NCI-H510A treated with DMSO at 0.1 percent for 48 hours (cell line): Measurements from ENCODE around the gene ABCD3.

Experiments
- DNase-seq: peaks from one replicate; lab custom pipeline; 2025; lab: John Stamatoyannopoulos, UW

Gene ABCD3

DNA sequence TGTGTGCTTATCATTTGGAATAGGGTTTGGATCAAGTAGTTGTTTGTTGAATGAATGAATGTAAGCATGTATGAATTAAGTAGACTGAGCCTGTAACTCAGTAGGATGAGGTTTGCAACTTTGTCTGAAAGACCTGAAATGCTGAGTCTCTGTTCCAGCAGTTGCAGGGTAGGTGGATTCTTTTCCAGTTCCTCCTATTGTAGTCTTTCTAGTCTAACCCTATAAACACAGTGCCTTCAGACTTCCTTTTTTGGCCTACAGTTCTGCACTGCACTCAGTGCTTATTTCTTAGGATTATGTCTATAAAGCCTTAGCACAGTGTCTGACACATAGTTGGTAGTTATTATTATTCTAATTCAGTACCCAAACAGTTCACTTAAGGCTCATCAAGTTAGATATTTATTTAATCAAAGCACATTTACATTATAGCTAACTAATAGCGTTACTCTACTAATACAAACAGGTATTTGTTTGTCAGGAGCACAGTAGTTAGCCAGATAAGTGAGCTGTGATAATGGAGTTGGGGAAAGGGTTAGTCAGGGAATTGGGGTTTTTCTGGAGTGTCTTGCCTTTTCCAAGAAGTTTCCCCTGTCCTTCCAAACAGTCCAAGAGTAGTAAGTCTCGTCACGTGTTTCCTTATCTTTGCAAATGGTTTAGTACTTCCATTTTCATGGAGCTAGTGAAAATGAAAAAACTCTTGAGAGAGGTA lies 45.0 kb downstream of the ABCD3 start:
- DNase-seq: no peak

DNA sequence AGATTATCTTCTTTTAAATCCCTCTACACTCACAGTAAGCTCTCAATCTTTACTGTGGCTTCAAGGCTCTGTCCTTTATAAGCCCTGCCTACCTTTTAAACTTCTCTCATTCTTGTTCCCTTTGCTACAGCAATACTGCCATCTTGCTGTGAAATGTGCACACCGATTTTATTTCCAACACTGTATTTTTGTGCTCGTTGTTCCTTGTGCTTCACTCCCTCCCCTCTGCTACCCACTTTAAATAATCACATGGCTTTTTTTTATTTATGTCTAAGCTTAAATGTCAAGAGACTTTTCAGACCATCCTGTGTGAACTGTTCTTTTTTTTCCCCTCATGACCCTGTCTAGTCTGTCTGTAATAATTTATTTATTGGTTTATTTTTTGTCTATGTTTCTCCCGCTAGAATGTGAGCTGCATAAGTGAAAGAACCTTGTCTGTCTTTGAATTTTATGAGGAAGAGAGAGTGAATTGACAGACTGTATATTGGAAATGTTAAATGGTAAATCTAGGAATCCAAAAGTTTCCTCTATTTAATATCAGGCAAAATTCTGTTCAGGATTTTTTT lies 45.7 kb downstream of the ABCD3 start:
- peak; percentile 19 for DNase-seq

DNA sequence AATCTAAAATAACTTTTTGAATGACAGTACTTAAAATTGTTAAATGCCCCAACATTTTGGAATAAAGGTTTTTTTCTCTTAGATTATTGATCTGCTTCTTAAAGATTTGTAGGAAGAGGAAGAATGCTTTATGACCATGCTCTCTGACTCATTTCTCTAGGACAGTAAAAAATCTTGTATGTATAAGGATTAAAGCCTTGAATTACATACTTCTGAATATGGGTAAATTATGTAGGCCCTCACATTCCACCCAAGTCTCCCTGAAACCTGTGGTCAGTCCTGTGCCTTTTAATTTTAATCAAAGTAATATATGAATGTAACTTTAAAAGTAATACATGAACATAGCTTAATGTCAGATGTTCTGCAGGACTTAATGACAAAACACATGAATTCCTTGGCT lies 50.5 kb downstream of the ABCD3 start:
- DNase-seq: no peak

DNA sequence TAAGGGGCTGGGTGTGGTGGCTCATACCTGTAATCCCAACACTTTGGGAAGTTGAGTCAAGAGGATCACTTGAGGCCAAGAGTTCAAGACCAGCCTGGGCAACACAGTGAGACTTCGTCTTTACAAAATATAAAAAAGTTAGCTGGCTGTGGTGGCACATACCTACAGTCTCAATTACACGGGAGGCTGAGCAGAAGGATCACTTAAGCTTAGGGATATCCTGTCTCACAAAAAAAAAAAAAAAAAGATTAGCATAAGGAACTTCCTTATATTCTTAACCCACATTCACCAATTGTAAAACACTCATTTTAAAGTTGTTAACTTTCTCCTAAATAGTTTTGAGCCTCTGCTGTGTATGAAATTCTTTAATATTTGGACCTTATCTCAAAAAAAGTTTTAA lies 53.1 kb downstream of the ABCD3 start:
- DNase-seq: no peak

DNA sequence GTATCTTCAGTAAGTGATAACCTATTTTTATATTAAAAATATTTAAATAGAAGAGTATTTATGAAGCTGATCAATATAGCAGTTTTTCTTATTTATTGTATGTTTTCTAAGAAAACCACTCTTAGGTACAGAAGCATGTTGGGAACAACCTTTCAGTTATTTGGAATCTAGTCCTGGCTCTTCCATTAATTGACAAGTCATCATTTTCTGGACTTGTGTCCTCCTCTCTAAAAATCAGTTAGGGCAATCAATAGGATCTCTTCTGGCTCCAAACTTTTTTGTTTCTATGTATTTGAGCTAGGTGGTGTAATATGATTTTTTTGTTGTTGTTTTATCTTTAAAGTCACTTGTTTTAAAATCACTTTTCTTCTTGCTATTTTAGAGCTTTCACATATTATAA lies 57.0 kb downstream of the ABCD3 start:
- no peak for DNase-seq

DNA sequence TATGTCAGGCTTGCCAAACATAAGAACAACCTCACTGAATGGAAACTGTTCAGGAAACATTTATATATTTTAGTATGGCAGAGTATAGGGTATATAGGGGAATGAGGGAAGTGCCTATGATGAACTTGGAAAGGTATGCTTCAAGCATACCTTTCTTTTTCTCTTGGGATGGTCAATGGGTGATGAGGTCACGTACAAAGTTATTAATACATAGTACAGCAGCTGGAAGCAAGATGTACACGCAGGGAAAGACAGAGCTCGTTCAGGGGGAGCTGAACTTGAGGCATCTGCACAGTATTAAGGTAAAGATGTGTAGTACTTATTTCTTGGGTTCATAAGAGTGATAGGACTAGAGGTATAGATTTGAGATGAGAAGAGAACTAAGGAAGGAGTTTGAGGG lies 61.5 kb downstream of the ABCD3 start:
- no peak for DNase-seq

DNA sequence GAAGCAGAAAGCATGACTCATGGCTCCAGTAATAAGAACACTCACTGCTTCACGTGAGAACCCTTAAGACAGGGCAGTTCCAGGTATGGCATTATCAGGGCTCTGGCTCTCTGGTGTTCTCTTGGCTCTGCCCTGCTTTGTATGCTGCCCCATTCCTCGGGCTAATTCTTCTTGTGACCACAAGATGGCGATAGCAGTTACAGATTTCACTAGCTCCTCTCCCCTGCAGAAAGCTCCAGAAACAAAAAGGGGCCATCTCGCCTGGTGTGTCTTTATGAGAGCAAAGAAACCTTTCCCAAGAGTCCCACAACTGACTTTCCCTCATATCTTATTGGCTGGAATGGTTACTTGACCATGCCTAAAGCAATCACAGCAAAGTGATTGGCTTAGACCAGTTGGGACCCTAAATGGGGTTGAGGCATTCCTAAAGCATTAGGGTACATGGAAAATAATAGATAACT lies 63.3 kb downstream of the ABCD3 start:
- peak; percentile 69 for DNase-seq

DNA sequence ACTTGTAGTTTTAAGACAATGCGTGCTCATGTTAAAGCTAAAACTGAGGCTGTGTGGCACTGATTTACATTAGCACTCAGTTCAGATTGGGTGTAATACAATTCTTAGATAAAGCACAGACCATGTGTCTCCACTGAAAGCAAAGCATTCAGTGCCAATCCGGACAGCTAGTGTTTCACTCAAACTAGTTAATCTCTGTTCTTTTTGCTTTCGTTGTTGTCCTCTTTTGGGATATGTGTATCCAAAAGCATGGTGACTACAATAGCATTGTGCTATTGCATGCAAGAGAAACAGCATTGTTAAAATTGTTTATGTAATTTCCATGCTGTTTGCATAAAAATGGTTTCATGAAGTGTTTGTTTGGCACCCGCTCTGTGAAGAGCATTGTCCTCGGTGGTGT lies 68.8 kb downstream of the ABCD3 start:
- DNase-seq: no peak

DNA sequence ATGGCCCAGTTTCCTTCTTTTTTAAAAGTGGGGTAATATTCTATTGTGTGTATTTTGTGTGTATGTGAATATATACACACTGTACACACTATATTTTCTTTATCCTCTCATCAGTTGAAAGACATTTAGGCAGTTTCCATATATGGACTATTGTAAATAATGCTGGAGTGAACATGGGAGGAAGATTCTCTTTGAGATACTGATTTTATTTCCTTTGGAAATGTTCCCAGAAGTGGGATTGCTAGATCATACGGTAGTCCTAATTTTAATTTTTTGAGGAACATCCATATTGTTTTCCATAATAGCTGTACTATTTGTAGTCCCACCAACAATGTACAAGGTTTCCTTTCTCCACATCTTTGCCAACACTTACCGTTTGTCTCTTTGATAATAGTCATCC lies 72.4 kb downstream of the ABCD3 start:
- no peak for DNase-seq

DNA sequence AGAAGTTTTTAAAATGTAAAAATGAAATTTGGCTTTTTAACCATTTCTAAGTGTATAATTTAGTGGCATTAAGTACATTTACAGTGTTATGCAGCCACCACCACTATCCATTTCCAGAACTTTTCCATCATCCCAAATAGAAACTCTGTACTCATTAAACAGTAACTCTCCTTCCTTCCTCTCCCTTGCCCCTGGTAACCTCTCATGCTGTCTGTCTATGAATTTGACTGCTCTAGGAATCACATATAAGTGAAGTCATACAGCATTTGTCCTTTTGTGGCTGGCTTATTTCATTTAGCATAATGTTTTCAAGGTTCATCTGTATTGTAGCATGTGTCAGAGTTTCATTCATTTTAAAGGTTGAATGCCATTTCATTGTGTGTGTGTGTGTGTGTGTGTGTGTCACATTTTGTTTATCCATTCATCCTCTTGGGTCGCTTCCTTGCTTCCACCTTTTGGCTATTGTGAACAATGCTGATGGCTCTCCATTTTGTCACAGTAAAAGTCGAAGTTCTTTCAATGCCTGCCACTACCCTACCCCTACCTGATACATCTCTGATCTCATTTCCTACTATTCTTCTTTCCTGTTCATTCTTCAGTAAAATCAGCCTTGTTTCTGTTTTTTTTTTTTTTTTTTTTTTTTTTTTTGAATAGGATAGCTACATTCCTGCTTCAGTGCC lies 78.0 kb downstream of the ABCD3 start:
- no peak for DNase-seq

DNA sequence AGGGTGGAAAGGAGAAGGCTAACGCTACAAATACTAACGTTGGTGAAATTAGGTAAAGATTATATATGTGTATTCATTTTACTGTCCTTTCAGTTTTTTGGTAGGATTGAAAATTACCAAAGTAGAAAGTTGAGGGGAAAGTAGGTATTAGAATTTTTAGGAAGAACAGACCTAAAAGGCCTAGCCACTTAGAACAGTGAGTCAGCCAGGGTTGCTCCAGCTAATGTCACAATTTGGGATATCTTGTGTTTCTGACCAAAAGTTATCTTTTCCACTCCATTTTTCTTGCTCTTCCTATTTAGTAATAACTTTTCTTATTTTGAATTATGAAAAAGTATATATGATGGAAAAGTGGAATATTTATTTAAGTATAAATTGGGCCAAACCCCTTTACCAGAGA lies 83.2 kb downstream of the ABCD3 start:
- DNase-seq: no peak

DNA sequence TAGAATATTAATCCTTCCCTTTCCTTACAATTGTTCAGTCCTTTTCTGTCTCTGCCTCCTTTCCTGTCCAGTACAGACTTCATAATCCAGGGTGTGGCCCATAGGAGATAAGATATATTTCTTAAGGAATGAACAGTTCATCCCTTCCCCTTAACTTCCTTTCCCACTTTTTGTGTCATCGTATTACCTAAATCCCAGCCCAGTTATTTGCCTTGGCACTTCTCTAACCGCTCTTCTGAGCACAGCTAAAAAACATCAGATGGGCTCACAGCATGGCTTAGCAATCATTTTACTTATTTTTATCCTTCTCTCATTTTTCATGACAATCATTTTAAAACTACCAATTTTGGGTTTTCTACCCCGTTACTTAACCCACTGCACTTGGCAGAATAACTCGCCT lies 83.7 kb downstream of the ABCD3 start:
- no peak for DNase-seq

DNA sequence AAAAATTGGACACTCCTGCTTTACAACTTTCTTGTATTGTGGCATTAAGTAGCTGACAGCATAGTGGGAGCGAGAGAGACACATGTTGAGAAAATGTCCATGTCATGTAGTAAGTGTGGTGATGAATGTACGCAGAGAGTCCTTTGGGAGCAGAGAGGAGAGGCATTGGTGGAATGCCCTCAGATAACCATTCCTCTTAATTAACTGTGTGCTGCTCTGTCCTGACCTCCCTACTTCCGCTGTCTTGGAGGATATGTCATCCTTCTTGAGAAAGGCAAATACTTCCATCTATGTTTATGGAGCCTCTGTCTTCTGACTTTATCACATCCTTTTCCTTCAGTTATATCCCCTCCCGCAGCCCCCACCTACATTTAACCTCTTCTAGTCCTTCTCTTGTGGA lies 85.0 kb downstream of the ABCD3 start:
- no peak for DNase-seq

DNA sequence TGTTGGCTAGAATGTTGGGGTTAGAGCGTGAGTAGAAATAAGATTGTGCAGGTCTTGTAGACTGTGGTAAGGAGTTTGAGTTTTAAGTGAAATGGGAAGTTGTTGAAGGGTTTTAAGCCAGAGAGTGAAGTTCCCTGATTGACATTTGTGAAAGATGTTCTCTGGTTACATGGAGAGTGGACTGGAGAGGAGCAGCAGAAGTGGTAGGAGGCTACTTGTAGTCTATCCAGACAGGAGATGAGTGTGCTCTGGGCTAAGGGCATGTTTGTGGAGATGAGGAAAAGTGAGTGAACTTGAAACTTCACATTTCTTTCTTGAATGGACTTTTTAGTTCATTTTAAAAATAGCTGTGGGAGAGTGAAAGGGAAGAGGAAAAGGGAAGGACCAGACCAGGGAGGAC lies 86.4 kb downstream of the ABCD3 start:
- peak; percentile 6 for DNase-seq

DNA sequence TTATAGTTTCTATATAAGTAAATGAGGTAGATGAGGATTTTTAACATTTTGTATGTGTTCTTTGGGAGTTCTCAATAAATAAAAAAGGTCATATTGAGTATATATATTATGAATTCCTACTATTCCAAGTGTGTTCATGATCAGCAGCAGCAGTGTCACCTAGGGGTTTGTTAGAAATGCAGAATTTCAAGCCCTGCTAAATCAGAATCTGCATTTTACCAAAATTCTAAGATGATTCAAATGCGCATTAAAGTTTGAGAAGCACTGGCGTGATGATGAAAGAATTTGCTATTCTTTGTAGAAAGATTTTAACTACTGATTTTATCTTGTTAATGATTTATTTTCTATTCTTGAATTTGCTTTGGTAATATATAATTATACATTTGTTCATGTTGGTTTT lies 94.6 kb downstream of the ABCD3 start:
- DNase-seq: no peak

DNA sequence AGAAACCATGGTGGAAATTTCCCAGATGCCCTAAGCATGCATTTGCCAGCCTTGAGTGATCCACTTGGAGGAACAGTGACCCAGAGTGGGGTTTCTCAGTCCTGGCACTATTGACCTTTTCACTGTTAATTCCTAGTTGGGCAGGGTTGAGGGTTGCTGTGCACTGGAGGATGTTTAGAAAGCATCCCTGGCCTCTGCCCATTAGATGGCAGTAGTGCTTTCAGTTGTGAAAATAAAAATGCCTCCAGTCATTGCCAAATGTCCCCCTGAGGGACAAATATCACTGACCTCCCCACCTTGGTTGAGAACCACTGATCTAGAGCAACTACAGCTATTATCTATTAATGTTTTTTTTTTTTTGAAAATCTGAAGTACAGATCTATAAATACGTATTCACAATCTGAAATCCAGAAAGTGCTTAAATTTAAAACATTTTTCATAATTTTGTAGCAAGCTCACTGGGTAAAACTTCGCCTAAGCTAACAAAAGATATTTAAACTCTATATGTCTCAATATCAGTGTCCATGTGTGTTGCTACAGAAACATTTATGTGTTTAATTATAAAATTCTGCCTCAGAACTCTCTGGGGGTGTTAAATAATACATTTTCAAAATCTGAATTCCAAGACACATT lies 96.0 kb downstream of the ABCD3 start:
- DNase-seq: peak; percentile 33

DNA sequence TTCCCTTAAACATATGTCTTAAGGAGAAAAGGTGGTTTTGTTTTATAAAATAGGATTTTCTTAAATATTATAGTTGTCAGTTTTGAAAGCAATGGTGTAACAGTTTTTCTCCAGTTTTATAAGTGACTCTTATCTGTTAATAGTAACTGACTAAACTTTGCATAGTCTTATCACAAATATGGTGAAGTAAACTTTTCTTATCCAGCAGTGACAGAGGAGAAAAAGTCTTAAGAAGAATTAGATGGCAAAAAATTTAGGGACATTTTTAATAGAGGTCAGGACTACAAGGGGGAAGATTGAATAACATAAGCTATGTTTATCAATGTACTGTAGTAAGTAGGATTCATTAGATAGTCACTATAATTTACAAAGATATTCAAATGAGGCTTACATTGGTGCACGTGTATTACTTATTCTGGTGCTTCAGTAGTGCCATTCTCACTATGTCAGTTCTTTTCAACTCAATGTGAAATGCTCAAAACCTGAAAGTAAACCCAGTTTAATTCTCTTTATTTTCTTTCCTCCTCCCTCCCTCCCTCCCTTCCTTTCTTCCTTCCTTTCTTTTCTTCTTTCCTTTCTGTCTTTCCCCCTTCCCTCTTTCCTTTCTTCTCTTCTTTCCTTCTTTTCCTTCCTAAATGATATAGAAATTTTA lies 97.2 kb downstream of the ABCD3 start:
- DNase-seq: no peak

DNA sequence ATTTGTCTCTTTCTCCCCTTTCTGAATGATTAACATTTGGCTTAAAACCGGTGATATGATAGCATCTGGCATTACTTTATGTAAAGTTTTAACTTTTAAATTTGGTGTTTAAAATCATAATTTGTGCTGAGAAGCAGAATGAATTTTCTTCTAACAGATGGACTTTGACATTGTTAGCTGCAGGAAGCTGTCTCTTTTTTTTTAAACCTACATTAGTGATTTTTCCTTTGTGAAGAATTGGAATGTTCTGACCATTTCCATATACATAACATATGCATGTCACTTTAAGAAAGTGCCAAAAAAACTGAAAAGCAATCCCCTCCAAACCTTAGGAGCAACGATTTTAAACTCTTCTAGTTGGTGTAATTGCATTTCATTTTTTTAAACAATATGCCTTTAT lies 101.2 kb downstream of the ABCD3 start:
- no peak for DNase-seq

DNA sequence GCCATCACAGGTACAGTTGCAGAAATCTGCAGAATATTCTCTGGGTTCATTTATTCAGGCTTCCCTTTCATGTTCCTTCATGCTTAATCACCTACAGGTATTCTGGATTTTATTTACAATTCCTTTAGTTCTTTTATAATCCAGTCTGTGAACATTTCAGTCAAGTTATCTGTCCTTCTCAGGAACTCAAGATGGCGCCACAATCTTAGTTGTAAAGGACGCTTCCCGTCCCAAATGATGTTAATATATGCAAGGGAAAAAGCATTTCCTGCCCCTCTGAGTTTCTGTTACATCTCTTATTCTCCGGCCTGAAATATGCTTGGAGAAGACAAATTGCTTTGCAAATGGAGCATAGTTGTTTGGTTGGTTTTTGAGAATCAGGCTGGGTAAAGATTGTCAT lies 104.1 kb downstream of the ABCD3 start:
- DNase-seq: peak; percentile 27

DNA sequence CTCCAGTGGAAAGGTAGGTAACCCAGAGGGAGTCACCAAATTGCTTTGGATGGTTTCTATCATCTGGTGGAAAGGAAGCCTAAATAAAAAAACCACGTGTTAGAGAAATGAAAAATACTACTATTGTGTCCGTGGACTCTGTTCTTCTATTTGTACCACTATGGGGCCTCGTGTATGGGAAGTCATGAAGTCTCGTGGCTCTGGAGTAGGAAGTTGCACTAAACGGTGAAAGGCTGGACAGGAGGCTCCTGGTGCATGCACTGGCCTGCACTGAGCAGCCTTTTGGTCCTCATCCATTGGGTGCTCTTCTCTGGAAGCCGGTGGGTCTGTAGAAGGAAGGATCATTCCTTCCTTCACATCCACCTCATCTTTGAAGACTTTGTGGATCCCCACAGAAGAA lies 106.3 kb downstream of the ABCD3 start:
- DNase-seq: no peak

DNA sequence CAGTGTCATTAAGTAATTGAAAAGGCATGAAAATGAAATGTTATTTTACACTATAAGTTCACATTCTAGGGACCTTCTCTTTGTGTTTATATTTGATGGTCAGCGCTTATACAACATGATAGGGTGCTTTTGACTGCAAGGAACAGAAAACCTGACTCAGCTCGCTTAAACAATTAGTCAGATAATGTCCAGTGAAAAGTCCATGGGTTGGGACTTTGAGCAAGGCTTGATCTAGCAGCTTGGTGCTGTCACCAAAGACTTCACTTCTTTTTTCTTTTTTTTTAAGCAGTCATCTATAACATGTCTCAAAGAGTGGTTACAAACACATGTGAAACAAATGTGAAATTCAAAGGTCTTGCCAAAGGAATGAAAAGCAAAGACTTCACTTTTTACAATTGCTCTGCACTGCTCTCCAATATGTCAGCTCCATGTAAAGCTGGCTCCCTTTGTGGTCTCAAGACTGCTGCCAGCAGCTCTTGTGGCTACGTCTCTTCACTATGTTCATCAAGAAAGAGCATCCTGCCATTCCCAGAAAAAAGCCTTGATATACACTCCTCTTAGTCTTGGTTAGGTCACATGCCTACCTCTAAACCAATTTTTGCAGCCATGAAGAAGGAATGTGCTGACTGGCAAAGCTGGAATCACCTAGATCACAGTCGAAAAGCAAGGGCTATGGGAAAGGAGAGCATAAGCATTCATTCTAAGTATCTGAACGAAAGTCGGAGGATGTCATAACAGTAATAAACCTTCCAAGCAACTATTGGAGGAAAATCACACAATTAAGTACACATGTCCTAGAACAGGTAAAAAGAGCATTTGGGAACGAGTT lies 108.2 kb downstream of the ABCD3 start:
- no peak for DNase-seq
